Testis (tissue), 2 donors: ENCODE measurements around the gene ZBTB20.

ENCODE experiments used
- POLR2A ChIP-seq: fragments of 450-650 bp; IDR thresholded peaks from one replicate; pipeline ENCODE4 v1.6.1; 2017; ENCODE audit warnings: antibody characterized with exemption, mild to moderate bottlenecking, moderate library complexity
- TF ChIP-seq, protein P1 (sequence below), 3 experiments: fragments of 450-650 bp in 2 of 3; fragments of 200-600 bp in 1 of 3; sonication (generic) in 1 of 3; IDR thresholded peaks; one replicate each; pipeline ENCODE4 v1.5.1; 2016 to 2019; ENCODE audit warnings: antibody characterized with exemption in 3 of 3, mild to moderate bottlenecking in 2 of 3, moderate library complexity in 1 of 3

- TF ChIP-seq, protein P1, sequence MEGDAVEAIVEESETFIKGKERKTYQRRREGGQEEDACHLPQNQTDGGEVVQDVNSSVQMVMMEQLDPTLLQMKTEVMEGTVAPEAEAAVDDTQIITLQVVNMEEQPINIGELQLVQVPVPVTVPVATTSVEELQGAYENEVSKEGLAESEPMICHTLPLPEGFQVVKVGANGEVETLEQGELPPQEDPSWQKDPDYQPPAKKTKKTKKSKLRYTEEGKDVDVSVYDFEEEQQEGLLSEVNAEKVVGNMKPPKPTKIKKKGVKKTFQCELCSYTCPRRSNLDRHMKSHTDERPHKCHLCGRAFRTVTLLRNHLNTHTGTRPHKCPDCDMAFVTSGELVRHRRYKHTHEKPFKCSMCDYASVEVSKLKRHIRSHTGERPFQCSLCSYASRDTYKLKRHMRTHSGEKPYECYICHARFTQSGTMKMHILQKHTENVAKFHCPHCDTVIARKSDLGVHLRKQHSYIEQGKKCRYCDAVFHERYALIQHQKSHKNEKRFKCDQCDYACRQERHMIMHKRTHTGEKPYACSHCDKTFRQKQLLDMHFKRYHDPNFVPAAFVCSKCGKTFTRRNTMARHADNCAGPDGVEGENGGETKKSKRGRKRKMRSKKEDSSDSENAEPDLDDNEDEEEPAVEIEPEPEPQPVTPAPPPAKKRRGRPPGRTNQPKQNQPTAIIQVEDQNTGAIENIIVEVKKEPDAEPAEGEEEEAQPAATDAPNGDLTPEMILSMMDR (IDR thresholded peaks at IDR 0.05): no peak
- no peak for TF ChIP-seq POLR2A
Measured at GRCh38 chr3:114659109-114660061, 487.7 kb downstream of the ZBTB20 start.
